NB4 (cell line): ENCODE results near the gene TAF3.

Experiments
- DNase-seq: peaks from one replicate; pipeline ENCODE4 v3.0.0; 2010; ENCODE audit warnings: low read depth
- H3K4me3 ChIP-seq: one replicate; pipeline ENCODE4 v1.5.1; 2011; ENCODE audit warnings: mild to moderate bottlenecking, low read depth, low read length, moderate library complexity
- MYC ChIP-seq: IDR thresholded peaks from 2 replicates; pipeline ENCODE4 v1.6.1; 2011; ENCODE audit warnings: low read depth, low read length
- POLR2A ChIP-seq: IDR thresholded peaks from 2 replicates; pipeline ENCODE4 v1.6.1; 2011; ENCODE audit warnings: mild to moderate bottlenecking; ENCODE audit not compliant: insufficient read length; ENCODE audit errors: extremely low read depth
- TF ChIP-seq, protein P1 (sequence below): IDR thresholded peaks from 2 replicates; pipeline ENCODE4 v1.6.1; 2011; ENCODE audit warnings: low read depth, low read length
- TF ChIP-seq, protein P2 (sequence below): IDR thresholded peaks from one replicate; pipeline ENCODE4 v1.5.1; 2012; ENCODE audit warnings: low read depth, low read length

TAF3 gene

DNA sequence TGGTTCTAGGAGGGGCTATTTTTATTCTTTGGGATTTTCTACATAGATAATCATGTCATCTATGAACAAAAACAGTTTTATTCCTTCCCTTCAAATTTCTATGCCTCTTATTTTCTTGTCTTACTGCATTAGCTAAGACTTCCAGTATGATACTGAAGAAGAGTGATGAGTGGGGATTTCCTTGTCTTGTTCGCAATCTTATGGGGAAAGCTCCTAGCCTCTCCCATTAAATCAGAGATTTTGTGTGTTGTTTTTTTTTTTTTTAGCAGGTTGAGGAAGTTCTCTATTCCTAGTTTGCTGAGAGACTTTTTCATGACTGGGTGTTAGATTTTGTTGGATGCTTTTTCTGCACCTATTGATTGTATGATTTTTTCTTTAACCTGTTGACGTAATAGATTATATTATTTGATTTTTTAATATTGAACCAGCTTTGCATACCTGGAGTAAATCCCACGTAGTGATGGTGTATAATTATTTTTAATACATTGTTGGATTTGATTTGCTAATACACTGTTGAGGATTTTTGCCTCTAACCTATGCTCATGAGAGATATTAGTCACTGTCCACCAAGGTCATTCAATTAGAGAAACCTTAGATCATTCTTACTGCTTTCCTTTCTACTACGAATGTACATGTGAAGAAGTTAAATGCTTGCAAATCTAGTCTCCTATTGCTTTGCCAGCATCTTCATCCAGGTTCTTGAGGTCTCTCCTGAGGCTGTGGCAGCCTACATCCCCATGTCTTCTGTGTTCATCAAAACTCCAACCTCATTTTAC is 23.9 kb upstream of the TAF3 start:
- no peak for DNase-seq
- H3K4me3 ChIP-seq = no peak overlapping the region
- TF ChIP-seq, protein P1, sequence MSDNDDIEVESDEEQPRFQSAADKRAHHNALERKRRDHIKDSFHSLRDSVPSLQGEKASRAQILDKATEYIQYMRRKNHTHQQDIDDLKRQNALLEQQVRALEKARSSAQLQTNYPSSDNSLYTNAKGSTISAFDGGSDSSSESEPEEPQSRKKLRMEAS = no peak
- TF ChIP-seq, protein P2, sequence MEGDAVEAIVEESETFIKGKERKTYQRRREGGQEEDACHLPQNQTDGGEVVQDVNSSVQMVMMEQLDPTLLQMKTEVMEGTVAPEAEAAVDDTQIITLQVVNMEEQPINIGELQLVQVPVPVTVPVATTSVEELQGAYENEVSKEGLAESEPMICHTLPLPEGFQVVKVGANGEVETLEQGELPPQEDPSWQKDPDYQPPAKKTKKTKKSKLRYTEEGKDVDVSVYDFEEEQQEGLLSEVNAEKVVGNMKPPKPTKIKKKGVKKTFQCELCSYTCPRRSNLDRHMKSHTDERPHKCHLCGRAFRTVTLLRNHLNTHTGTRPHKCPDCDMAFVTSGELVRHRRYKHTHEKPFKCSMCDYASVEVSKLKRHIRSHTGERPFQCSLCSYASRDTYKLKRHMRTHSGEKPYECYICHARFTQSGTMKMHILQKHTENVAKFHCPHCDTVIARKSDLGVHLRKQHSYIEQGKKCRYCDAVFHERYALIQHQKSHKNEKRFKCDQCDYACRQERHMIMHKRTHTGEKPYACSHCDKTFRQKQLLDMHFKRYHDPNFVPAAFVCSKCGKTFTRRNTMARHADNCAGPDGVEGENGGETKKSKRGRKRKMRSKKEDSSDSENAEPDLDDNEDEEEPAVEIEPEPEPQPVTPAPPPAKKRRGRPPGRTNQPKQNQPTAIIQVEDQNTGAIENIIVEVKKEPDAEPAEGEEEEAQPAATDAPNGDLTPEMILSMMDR = no peak
- no peak for TF ChIP-seq MYC
- no peak for TF ChIP-seq POLR2A

DNA sequence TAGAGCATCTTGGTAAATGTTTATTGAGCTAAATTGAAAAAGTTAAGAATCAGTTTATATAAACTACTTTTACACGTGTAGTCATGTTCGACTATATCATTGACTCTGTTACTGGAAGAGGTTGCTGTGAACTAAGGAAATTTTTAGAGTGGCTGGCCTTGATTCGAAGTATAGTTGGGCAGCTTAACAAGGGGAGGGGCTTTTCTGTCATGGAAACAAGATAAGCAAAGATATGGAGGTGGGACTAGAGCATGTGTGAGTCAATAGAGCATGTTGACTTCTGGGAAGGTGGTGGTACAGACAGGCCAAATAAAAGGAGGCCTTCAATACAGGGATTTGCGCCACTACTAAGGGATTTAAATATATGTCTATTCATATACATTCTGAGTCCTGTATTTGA is 22.7 kb upstream of the TAF3 start:
- TF ChIP-seq, protein P1 = no peak
- no peak for TF ChIP-seq POLR2A
- TF ChIP-seq, protein P2 = no peak
- TF ChIP-seq MYC = no peak
- H3K4me3 ChIP-seq = no peak overlapping the region
- peak; percentile 12 for DNase-seq

DNA sequence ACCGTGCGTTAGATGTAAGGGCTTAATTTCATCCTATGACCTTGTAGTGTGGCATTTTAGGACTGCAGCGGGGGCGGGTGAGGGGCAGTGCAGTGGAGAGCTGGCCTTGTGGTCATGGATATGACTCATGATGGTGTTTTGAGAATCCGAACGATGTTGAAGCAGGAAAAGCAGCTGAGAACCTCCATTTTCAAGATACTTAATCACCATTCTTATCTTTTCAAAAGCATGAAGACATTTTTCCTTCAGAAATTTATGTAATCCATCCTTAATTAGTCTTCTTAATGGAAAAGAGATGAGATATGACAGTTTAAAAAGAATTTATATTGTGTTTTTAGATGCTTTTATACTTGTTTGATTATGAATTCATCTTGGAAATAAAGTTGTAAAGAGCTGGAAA is 20.7 kb upstream of the TAF3 start:
- no peak overlapping the region for H3K4me3 ChIP-seq
- TF ChIP-seq MYC = peak; percentile 36; the same call in 1 of the 2 replicates
- TF ChIP-seq POLR2A = no peak
- TF ChIP-seq, protein P1 = no peak
- DNase-seq = peak; percentile 66

DNA sequence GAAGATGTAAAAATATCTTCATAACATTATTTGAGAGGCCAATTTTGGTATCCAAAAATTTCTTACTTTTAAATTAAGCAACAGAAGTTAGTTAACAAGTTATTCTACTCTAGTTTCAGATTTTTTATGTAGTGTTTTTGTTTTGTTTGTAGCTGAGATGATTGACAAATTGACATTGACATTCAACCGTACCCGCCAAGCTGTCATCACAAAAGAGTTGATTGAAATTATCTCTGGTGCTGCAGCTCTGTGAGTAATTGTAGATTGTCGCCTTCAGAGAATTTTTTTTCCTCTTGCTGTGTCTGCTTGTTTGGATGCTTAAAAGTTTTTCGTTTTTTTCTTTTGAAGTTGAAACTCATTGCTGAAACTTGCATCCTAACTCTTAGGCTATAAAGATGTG is 15.7 kb upstream of the TAF3 start:
- H3K4me3 ChIP-seq = no peak overlapping the region
- no peak for DNase-seq
- TF ChIP-seq MYC (no peak), POLR2A (no peak)
- TF ChIP-seq, protein P1 = no peak
- TF ChIP-seq, protein P2 = no peak

DNA sequence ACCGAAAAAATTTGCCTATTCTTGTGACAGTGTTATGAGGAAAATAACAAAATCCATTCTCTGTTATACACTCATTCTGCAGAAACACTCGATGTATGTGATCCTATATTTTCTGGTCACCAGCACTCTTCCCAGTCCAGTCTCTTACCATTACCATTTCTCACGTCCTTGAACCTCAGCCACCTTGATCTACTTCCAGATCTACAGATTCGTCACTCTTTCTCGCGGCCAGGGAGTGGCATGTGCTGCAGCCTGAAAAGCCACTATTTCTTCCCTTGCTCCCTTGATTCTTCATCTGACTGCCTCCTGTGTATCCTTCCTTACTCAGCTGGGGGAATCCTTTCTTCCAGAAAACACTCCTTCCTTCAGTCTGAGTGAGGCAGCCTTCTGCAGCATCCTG is 14.1 kb upstream of the TAF3 start:
- TF ChIP-seq, protein P2 = no peak
- TF ChIP-seq POLR2A (no peak), MYC (no peak)
- TF ChIP-seq, protein P1 = no peak
- DNase-seq = no peak

DNA sequence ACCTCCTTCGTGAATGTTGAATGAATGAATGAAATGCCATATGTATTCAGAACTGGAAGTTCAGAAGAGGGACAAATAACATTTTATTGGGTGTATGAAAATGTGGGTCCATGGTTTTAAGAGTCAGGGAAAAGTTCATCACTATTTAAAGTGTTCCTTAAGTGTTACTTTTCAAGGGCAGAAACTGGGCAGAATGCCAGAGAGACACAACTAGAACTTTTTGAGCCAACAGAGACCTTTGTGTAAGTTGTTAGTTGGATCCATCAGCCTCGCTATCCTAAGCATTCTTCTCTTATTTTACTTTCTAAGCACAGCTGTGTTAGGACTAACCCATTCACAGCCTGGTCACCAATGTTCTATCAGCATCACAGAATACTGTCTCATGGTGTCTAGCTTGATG is 13.6 kb upstream of the TAF3 start:
- TF ChIP-seq, protein P2 = no peak
- TF ChIP-seq MYC (no peak), POLR2A (no peak)
- H3K4me3 ChIP-seq = no peak overlapping the region
- DNase-seq = no peak

More for the DNA sequence above, 14.1 kb upstream of the TAF3 start:
- no peak overlapping the region for H3K4me3 ChIP-seq
